ENCODE data around the gene SLC3A2. TPM values are rescaled to one million over a fixed set of nuclear protein-coding genes. Genes with fewer than 3 reads are reported as not detected.

SLC3A2 gene
- total RNA-seq, 1 donor from 2014 or later = 181 TPM

Other genes starting within 250 kb of the SLC3A2 start
- 346 and 366 TPM in 2 replicates for gene GANAB, start 234.3 kb upstream of the SLC3A2 start, total RNA-seq
- 24.5 and 25.9 TPM in 2 replicates for gene INTS5, start 227.6 kb upstream of the SLC3A2 start, total RNA-seq
- 97.4 and 115 TPM in 2 replicates for gene C11orf98, start 215.7 kb upstream of the SLC3A2 start, total RNA-seq
- gene CSKMT, start 215.6 kb upstream of the SLC3A2 start, total RNA-seq = 57.0 and 60.0 TPM in 2 replicates
- gene UQCC3, start 209.2 kb upstream of the SLC3A2 start, total RNA-seq = 15.0 and 15.6 TPM in 2 replicates
- 7.0 and 7.8 TPM in 2 replicates for gene LBHD1, start 208.6 kb upstream of the SLC3A2 start, total RNA-seq
- 103 and 113 TPM in 2 replicates for gene UBXN1, start 201.8 kb upstream of the SLC3A2 start, total RNA-seq
- 1.6 and 1.8 TPM in 2 replicates for gene LRRN4CL, start 191.4 kb upstream of the SLC3A2 start, total RNA-seq
- gene BSCL2, start 173.5 kb upstream of the SLC3A2 start, total RNA-seq = 106 and 111 TPM in 2 replicates
- gene GNG3, start 173.2 kb upstream of the SLC3A2 start, total RNA-seq = 11.3 and 12.9 TPM in 2 replicates
- 79.6 and 80.7 TPM in 2 replicates for gene HNRNPUL2, start 153.4 kb upstream of the SLC3A2 start, total RNA-seq
- gene TTC9C, start 152.4 kb upstream of the SLC3A2 start, total RNA-seq = 44.7 and 49.2 TPM in 2 replicates
- 11.5 and 16.1 TPM in 2 replicates for gene ZBTB3, start 126.7 kb upstream of the SLC3A2 start, total RNA-seq
- 161 and 175 TPM in 2 replicates for gene POLR2G, start 119.3 kb upstream of the SLC3A2 start, total RNA-seq
- gene TAF6L, start 109.5 kb upstream of the SLC3A2 start, total RNA-seq = 50.5 and 52.0 TPM in 2 replicates
- 20.0 and 21.4 TPM in 2 replicates for gene TMEM179B, start 93.5 kb upstream of the SLC3A2 start, total RNA-seq
- 20.4 and 23.4 TPM in 2 replicates for gene TMEM223, start 88.9 kb upstream of the SLC3A2 start, total RNA-seq
- 86.6 and 88.1 TPM in 2 replicates for gene NXF1, start 75.5 kb upstream of the SLC3A2 start, total RNA-seq
- 24.1 and 27.2 TPM in 2 replicates for gene STX5, start 48.8 kb upstream of the SLC3A2 start, total RNA-seq
- gene TEX54, start 48.1 kb upstream of the SLC3A2 start, total RNA-seq = not detected in 2 replicates
- 62.1 and 69.2 TPM in 2 replicates for gene WDR74, start 41.3 kb upstream of the SLC3A2 start, total RNA-seq
- not detected in 2 replicates for gene CHRM1, start 40.5 kb downstream of the SLC3A2 start, total RNA-seq
- gene SLC22A6, start 104.1 kb downstream of the SLC3A2 start, total RNA-seq = not detected in 2 replicates
- gene SLC22A8, start 134.9 kb downstream of the SLC3A2 start, total RNA-seq = not detected in 2 replicates